Raji (cell line): Measurements from ENCODE around the gene GXYLT2.

Experiments used
- POLR2A ChIP-seq: IDR thresholded peaks from 2 replicates; pipeline ENCODE4 v1.6.1; 2011; ENCODE audit warnings: low read depth, low read length, control low read depth; ENCODE audit not compliant: insufficient read depth

GXYLT2 gene

DNA sequence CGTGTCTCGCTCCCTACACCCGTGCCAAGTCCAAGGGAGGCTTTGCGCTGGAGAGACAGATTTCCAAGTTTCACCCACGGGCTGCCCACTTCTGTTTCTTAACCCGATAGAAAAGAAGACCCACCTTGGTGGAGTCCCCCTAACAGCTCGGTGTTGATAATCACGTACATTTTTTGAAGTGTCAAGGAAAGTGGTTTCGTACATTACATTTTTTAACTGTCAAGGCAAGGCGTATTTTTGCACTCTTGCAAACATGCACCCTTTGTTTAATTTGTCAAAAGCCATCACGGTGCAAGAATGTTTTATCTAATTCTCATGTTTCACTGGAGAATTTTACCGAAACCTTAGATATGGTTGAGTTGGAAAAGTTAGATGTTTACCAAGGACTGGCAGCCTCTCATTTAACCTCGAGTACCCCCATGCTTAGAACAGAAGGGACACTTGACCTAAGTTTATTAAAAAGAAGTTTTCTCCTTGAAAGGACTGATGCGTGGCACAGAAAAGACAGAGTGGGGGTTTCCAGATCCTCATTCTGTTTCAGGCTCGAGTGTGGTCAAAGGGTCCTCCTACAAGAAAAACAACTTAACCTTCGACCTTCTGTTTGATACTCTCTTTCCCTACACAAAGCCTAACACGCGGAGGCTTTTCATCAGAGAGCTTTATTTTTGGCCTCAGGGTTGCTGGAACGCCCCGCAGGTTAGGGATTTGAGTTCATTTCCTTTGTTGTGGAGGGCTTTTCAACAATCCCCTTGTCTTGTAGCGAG lies 882 bp downstream of the GXYLT2 start:
- TF ChIP-seq POLR2A: no peak

DNA sequence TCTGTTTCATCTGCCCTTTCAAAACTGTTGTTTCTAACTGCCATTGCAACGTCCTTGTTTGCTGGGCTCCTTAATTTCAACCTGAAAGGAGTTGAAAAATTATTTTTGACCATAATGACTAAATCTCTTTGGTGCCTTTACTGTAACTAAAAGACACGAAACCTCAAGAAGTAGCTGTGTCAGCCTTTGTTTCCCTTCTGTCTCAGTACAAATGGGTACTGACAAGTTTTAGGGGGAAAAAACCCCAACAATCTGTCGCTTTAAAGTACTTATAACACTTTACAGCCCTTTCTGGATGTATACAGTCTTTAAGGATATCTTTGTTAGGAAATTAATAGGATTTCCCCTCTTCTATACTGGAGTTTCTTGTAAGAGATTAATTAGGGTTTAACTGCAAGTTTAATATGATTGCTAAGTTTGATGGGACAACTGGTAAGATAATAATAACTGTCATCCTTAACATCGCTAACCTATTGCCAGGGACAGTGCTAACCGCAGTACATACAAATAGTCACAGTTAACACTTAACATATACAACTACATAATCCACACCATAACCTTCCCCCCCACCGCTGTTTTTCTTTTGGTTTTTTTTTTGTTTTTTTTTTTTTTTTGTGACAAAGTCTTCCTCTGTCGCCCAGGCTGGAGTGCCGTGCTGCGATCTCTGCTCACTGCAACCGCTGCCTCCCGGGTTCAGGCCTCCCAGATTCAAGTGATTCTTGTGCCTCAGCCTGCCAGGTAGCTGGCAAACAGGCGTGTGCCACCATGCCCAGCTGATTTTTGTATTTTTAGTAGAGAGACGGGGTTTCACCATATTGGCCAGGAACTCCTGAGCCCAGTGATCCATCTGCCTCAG lies 1.7 kb downstream of the GXYLT2 start:
- no peak for TF ChIP-seq POLR2A

DNA sequence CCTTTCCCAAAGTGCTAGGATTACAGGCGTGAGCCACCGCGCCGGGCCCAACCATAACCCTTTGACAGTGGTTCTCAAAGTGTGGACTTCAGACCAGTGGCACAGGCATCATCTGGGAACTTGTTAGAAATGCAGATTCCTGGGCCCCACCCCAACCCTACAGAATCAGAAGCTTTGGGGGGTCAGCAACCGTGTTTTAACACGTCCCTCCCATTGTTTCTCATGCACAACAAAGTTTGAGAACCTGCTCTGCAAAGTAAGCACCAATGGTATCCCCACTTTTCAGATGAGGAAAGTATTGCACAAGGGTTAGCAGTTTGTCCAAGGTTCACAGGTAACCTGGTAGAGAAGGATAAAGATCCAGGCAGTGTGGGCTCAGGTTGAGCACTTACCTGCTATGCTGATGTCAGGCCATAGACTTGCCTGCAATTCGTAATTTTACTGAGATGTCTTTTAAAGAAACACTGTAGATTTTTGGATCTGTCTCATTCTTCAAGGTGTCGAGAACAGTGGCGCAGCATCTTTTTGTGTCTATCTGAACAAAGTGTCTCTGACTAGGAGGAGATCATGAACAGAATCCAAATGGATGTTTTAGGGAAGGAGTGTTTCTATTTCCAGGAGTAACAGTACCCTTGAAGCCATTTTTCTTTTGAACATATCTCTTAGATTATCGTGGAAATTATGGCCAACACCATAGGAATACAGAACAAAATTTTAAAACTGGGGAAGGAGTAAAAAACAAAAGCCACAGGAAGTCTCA lies 2.5 kb downstream of the GXYLT2 start:
- no peak for TF ChIP-seq POLR2A

DNA sequence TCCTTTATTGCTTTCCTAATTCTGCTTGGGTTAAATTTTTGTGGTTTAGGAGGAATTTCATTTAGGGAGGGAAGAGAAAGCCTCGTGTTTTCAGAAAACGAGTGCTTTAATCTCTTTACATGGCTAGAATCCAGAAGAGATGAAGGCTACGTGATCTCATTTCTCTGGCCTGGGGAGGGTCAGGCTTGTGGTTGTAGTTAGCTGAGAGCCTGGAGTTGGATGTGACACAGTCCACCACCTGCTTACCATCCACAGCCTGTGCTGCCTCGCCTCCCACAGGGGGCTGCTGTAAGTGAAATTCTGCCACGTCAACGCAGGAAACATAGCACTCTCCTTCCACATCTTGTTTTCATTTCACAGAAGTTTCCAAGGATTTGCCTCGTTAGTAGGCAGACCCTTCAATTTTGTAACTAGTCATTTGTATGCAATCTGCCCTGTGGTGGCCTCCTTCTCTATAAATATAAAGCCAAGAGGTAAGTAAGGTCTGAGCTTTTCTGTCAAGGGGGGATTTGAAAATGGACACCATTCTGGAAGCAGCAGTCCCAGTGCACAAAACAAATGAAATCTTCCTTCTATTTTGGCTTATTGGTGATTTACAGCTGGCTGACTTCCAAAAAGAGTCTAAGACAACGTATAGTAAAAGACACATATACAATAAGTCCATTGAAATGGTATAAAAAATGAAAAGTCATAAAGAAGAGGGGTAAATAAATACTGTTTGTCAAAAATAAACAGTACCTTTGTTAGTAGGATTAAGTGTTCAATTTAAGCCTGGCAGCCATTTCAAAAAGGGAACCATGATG lies 3.4 kb downstream of the GXYLT2 start:
- no peak for TF ChIP-seq POLR2A

DNA sequence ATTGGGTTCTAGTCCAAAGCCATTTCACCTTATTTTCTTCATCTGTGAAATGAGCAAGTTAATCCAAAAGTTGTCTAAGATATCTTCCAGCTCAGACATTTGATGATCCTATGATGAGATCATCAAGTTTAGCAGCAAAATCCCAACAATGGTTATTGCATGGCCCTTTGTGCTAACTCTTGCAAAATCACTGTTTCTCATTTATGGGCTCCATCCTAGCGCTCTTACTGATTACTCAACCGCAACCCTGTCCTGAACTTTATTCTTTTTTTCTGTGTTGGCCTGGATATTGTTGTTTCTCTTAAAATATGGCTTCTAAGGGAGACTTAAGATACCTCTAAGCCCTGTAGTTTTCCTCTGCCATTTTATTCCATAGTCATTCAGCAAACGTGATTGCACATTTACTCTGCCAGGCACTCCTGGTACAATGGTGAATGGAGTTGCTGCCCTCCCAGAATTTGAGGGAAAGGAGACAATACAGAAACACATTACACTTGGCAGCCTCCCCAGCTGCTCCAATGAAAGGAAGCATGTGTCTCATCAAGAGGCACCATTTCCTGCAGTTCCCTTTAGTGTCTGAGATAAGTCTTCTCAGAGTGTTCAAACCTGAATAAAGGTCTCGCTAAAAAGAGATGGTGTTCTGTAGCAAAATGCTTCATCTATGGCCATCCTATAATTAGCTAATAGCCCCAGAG lies 4.4 kb downstream of the GXYLT2 start:
- TF ChIP-seq POLR2A: no peak

DNA sequence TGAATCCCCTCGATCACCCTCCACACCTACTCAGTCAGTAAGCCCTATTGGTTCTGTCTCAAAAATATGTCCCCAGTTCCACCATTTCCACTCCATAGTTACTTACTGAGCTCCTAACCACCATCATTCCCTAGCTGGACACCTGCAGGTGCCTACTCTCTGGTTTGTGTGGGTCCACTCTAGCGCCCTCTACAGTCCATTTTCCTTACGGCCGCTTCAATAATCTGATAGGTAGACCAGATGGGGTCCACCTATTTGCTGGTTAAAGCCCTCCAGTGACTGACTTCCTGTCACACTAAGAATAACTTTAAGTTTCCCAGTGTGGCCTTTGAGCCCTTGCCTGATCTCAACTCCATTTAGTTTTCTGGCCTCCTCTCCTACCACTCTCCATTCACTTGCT lies 5.0 kb downstream of the GXYLT2 start:
- TF ChIP-seq POLR2A: no peak

DNA sequence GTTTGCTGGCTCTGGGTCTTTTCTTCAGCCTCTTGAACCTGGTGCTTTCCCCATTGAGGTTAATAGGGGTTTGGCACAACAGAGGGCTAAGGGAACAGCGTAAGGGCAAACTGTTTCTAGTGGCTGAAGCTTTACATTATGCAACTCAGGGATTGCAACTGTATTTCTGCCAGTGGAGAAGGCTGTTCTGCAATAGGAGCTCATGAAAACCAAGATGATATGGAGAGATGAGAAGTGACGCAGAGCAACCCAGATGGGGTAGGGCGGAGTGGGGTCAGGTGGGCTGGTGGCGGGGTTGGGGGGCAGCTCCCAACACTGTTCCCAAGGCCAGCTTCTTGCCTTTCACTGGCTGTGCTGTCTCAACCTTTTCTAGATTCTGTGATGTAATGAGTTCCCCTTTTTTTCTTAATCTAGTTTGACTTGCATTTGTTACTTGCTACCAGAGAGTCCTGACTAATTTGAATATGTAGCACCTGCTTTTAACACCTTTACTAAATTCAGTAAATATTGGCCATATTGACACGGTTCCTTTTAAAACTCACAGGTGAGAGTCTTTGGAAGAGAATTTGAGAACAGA lies 7.2 kb downstream of the GXYLT2 start:
- TF ChIP-seq POLR2A: no peak

DNA sequence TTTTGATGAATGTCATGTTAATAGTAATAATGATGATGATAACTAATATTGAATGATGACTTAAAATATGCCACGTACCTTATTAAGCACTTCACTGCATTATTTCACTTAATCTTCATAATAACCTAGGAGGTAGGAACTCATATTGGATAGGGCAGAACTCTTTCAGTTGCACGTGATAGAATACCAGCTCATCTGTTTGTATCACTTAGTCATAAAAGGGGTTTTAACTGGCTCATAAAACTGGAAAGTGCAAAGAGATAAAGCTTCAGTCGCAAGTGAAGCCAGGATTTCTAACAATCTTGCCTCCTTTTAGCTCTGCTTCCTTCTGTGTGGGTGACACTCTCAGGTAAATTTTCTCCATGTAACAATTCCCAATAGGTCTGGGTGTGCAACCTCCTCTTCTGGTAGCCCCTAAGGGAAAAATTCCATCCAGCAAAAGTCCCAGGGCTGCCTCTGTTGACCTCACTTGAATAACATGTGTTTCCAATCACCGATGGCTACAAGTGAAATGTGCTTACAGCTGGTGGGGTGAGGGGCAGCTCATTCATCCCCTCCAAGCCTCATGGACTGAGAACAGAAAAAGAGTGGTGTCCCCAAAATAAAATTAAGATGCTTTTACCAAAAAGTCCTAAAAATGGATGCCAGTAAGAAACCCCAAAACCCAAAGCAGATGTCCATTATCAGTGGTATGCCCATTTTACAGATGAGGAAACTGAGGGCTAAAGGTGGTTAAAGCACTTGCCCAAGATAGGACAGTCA lies 9.3 kb downstream of the GXYLT2 start:
- no peak for TF ChIP-seq POLR2A

DNA sequence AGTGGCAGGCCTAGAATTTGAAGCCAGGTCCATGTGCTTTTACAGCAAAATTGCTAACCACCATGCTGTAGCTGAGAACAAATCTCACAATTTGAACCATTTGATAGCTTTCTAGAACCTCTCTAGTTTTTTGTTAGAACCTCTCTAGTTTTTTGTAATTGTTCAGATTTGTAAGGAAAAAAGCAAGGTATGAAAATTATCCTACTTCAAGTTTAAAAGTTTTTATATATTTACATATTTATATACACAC lies 9.8 kb downstream of the GXYLT2 start:
- TF ChIP-seq POLR2A: no peak

DNA sequence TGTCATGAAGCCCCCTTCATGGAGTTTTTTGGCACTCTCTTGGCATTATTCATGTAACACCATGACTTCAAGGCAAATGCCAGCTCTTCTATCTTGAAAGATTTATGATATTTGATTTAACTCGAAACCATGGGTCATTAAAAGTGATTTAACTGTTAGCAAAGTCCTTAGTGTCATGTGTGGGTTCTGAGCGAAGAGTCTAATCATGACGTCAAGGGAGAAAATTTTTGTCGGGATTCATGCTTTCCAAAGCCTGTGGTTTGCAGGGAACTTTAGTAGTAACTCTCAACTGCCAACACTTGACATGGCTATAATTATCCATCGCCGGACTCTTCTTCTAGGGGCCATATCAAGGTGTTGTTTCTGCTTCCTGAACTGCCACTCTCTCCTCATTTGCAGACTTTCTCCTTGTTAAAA lies 11.5 kb downstream of the GXYLT2 start:
- TF ChIP-seq POLR2A: no peak

DNA sequence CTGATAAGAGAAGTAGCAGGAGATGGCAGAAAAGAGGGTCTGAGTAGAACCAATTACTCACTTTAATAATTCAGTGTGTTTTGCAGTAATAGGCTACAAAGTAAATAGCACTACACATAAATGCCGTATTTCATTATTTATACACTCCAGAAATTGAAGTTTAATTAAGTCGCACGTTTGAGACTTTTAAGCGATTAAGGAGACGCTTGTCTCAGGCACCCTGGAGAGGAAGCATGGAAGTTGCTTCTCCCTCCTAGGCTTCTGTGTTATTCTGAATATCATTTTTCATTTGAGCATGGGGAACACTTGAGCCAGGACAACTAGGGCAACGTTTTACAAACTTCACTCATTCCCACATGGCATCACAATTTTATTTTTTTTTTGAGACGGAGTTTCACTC lies 12.2 kb downstream of the GXYLT2 start:
- TF ChIP-seq POLR2A: no peak

DNA sequence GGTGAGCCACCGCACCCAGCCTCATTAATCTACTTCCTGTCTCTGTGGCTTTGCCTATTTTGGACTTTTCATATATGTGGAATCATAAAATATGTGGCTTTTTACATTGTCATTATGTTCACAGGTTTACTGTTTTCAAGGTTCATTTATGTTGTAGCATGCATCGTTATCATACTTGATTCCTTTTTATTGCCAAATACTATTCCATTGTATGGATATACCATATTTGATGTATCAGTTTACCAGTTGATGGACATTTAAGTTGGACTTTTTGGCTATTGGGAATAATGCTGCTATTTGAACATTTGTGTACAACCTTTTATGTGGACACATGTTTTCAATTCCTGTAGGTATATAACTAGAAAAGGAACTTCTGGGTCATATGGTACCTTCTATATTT lies 14.0 kb downstream of the GXYLT2 start:
- TF ChIP-seq POLR2A: no peak

DNA sequence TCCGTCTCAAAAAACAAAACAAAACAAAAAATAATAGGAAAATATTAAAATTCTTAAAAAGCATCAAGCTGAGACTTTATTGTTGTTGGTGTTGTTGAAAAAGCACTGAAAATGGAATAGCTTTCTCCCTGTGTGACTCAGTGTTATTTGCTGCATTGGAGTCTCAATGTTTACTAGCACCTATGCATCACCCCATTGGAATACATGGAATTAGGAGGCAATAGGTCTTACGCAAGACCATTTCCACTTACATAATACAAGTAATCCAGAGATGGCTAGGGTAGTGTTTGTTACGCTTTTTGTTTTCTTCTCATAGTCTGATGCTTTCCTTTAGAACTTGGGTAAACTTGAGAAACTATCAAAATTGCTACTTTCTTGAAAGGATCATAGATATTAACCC lies 15.2 kb downstream of the GXYLT2 start:
- no peak for TF ChIP-seq POLR2A
